ENCODE data around the gene FNDC3B.

Gene FNDC3B

GRCh38 chr3:172222478-172223071 is 183.2 kb downstream of the FNDC3B start:
- DNase-seq (ENCODE audit: insufficient read length) = no peak
- FAIRE-seq = no peak
- TF ChIP-seq TAF1 (IDR thresholded peaks at IDR 0.05; ENCODE audit: borderline replicate concordance, low read depth, low read length) (no peak), POLR2AphosphoS5 (IDR thresholded peaks at IDR 0.05; ENCODE audit: low read depth, low read length) (no peak), POLR2A (IDR thresholded peaks at IDR 0.05; ENCODE audit: low read depth, low read length) (no peak)

- FAIRE-seq (no peak), DNase-seq (ENCODE audit: insufficient read length) (no peak)
- TF ChIP-seq POLR2A (IDR thresholded peaks at IDR 0.05; ENCODE audit: low read depth, low read length) = no peak
- no peak for TF ChIP-seq TAF1 (IDR thresholded peaks at IDR 0.05; ENCODE audit: borderline replicate concordance, low read depth, low read length)
- TF ChIP-seq POLR2AphosphoS5 (IDR thresholded peaks at IDR 0.05; ENCODE audit: low read depth, low read length) = no peak
Observed at GRCh38 chr3:172223870-172224269, 184.5 kb downstream of the FNDC3B start.

DNA sequence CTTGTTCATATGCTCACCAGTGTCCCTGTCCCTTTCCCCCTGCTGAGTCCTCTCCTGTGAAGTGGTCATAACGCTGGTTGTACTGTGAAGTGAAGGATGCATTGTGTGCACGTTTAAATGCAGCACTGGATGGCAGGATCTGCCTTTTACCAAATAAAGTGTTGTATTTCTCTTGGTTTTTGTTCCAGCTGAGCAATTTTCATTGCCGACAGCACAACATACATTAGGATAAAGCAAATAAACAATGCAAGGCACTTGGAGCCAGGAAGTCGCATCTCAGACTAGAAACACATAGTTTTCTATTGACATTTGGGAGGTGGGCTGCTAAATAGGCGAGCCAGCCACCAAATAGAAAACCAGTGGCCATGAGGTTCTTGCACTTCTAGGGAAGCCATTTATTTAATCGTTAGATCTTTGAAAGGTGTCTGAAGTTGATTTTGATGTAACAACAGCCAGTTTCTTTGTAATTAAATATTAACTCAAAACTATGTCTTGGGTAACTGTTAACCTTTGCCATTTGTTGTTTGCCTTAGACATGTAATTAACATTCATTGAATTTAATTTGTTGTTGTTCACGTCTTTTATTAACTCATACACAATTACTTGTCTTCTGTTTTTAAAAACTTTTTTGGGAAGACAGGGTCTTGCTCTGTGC is 185.3 kb downstream of the FNDC3B start:
- DNase-seq (ENCODE audit: insufficient read length) (no peak), FAIRE-seq (no peak)
- TF ChIP-seq POLR2A (IDR thresholded peaks at IDR 0.05; ENCODE audit: low read depth, low read length) (no peak), TAF1 (IDR thresholded peaks at IDR 0.05; ENCODE audit: borderline replicate concordance, low read depth, low read length) (no peak), POLR2AphosphoS5 (IDR thresholded peaks at IDR 0.05; ENCODE audit: low read depth, low read length) (no peak)

DNA sequence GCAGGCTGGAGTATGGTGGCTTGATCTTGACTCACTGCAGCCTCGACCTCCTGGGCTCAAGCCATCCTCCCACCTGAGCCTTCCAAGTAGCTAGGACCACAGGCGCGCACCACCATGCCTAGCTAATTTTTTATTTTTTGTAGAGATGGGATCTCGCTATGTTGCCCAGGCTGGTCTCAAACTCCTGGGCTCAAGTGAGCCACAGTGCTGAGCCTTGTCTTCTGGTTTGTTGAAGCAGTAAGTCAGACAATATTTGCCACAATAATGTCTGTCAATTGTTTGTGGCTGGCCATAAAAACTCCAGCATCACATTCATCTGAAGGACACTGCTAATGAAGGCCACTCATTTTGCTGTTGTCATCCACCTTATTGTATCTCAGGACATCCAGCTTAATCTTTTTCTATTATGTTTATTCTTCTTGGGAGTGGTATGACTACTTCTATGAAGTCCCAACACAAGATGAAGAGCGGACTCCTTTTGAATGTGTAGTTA is 185.9 kb downstream of the FNDC3B start:
- TF ChIP-seq TAF1 (IDR thresholded peaks at IDR 0.05; ENCODE audit: borderline replicate concordance, low read depth, low read length) (no peak), POLR2AphosphoS5 (IDR thresholded peaks at IDR 0.05; ENCODE audit: low read depth, low read length) (no peak), POLR2A (IDR thresholded peaks at IDR 0.05; ENCODE audit: low read depth, low read length) (no peak)
- FAIRE-seq = no peak
- no peak for DNase-seq (ENCODE audit: insufficient read length)

GRCh38 chr3:172226831-172227230 is 187.5 kb downstream of the FNDC3B start:
- DNase-seq (ENCODE audit: insufficient read length) = no peak
- FAIRE-seq = no peak
- TF ChIP-seq POLR2AphosphoS5 (IDR thresholded peaks at IDR 0.05; ENCODE audit: low read depth, low read length) (no peak), TAF1 (IDR thresholded peaks at IDR 0.05; ENCODE audit: borderline replicate concordance, low read depth, low read length) (no peak), POLR2A (IDR thresholded peaks at IDR 0.05; ENCODE audit: low read depth, low read length) (no peak)

DNA sequence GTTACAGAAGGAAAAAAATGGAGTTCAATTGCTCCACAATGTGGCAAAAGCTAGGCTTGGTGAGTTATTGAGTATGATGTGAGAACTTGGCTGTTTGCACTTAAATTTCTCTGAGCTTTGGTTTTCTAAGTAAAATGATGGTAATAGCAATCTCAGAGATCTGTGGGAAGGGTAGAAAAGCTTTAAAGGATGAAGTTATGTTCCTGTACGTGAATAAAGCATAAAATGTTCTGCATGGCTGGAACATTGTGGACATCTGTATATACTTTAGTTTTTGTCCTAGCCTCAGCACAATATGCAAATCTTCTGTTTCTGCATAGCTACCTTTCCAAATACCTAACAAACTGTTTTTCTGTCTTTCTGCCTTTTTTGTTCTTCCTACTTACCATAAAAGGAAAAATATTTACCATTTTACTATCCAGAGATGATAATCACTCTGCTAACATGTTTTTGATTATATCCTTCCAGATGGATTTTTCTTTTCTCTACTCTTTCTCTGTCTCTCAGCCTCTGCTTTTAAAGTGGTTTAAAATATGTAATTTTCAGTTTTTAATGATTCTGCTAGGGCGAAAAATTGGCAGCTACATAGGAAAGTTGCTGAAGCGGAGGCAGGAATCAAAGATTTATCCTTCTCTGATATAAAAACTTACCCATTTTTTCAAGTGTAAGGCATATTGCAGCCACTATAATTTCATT is 188.1 kb downstream of the FNDC3B start:
- DNase-seq (ENCODE audit: insufficient read length) (no peak), FAIRE-seq (no peak)
- TF ChIP-seq POLR2AphosphoS5 (IDR thresholded peaks at IDR 0.05; ENCODE audit: low read depth, low read length) = no peak
- TF ChIP-seq POLR2A (IDR thresholded peaks at IDR 0.05; ENCODE audit: low read depth, low read length) = no peak
- TF ChIP-seq TAF1 (IDR thresholded peaks at IDR 0.05; ENCODE audit: borderline replicate concordance, low read depth, low read length) = no peak

DNA sequence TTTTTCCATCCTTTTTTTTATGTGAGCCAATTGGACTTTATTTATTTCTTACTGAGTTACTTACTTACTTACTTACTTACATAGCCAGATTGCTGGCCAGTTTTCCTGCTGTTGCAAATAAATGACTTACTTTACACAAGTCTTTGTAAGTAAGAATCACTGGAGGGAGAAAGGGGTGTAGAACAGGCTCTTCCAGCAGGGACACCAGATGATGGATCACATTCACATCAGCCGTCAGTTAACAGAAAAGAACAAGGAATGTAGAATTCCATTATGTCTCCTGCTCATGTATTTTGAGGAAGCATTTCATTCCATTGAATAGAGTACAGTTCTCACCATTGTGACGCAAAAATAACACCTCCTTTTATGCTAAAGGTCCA is 188.6 kb downstream of the FNDC3B start:
- FAIRE-seq = no peak
- no peak for TF ChIP-seq POLR2AphosphoS5 (IDR thresholded peaks at IDR 0.05; ENCODE audit: low read depth, low read length)
- no peak for TF ChIP-seq TAF1 (IDR thresholded peaks at IDR 0.05; ENCODE audit: borderline replicate concordance, low read depth, low read length)
- TF ChIP-seq POLR2A (IDR thresholded peaks at IDR 0.05; ENCODE audit: low read depth, low read length) = no peak
- no peak for DNase-seq (ENCODE audit: insufficient read length)

- TF ChIP-seq POLR2A (IDR thresholded peaks at IDR 0.05; ENCODE audit: low read depth, low read length) = no peak
- TF ChIP-seq POLR2AphosphoS5 (IDR thresholded peaks at IDR 0.05; ENCODE audit: low read depth, low read length) = no peak
- no peak for TF ChIP-seq TAF1 (IDR thresholded peaks at IDR 0.05; ENCODE audit: borderline replicate concordance, low read depth, low read length)
- FAIRE-seq = no peak
Observed at GRCh38 chr3:172229462-172229861, 190.1 kb downstream of the FNDC3B start.

GRCh38 chr3:172231318-172231901 is 192.0 kb downstream of the FNDC3B start:
- TF ChIP-seq TAF1 (IDR thresholded peaks at IDR 0.05; ENCODE audit: borderline replicate concordance, low read depth, low read length) (no peak), POLR2A (IDR thresholded peaks at IDR 0.05; ENCODE audit: low read depth, low read length) (no peak), POLR2AphosphoS5 (IDR thresholded peaks at IDR 0.05; ENCODE audit: low read depth, low read length) (no peak)
- FAIRE-seq (no peak), DNase-seq (ENCODE audit: insufficient read length) (no peak)

More at GRCh38 chr3:172229462-172229861, 190.1 kb downstream of the FNDC3B start:
- DNase-seq (ENCODE audit: insufficient read length) = no peak

GRCh38 chr3:172232579-172233212 is 193.3 kb downstream of the FNDC3B start:
- TF ChIP-seq POLR2A (IDR thresholded peaks at IDR 0.05; ENCODE audit: low read depth, low read length) = no peak
- TF ChIP-seq TAF1 (IDR thresholded peaks at IDR 0.05; ENCODE audit: borderline replicate concordance, low read depth, low read length) = no peak
- TF ChIP-seq POLR2AphosphoS5 (IDR thresholded peaks at IDR 0.05; ENCODE audit: low read depth, low read length) = no peak
- FAIRE-seq (no peak), DNase-seq (ENCODE audit: insufficient read length) (no peak)

All from GM12892 (cell line).